ENCODE measurements around the gene P2RX3. TPM values are rescaled to one million over a fixed set of nuclear protein-coding genes. Genes with fewer than 3 reads are reported as not detected.
"Not testable (repeated sequence)": the region's sequence is repeated elsewhere in the genome, so short reads cannot be mapped to it uniquely, and the experiment has no call there.

The P2RX3 gene
- total RNA-seq, 4 donors from 2014 or later: not detected

DNA sequence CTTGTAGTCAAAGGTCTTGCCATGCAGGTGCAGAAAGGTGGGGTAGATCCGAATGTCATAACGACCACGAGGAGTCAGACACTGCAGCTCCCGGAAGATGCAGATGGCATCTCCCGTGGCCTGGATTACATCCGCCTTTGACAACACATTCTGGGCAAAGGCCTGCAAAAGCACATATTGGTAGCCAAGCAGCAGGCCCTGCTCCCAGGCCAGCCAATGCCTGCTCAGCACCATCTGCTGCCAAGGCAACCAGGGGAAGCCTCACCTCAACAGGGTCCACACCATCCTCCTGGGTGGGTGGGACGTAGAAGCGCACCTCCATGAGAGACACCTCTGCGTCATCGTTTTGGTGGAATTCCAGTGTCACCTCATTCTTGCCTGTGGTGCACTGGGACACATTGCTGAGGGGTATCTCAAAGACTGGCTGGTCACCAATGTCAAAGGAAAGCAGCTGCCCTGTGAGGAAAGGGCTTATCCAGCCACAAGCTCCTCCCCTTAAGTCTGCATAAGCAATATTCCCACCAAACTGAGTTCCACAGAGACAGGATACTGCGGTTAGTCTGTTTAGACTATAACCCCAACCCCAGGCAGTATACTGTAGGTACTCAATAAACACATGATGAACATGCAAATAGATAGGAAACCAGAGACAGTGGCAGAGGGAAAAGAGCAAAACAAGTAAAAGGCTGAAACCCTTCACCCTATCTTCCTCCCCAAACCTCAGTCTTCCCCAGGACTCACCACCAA lies 5.3 kb upstream of the P2RX3 start:
- H3K36me3 ChIP-seq: peaks cover 52% of the 10 kb centered on the region
- peaks cover 20% of the 10 kb centered on the region for H3K4me1 ChIP-seq
- no peaks in the 10 kb centered on the region for H3K9me3 ChIP-seq
- TF ChIP-seq, protein P1, sequence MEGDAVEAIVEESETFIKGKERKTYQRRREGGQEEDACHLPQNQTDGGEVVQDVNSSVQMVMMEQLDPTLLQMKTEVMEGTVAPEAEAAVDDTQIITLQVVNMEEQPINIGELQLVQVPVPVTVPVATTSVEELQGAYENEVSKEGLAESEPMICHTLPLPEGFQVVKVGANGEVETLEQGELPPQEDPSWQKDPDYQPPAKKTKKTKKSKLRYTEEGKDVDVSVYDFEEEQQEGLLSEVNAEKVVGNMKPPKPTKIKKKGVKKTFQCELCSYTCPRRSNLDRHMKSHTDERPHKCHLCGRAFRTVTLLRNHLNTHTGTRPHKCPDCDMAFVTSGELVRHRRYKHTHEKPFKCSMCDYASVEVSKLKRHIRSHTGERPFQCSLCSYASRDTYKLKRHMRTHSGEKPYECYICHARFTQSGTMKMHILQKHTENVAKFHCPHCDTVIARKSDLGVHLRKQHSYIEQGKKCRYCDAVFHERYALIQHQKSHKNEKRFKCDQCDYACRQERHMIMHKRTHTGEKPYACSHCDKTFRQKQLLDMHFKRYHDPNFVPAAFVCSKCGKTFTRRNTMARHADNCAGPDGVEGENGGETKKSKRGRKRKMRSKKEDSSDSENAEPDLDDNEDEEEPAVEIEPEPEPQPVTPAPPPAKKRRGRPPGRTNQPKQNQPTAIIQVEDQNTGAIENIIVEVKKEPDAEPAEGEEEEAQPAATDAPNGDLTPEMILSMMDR (IDR thresholded peaks at IDR 0.05): no peak
- TF ChIP-seq EP300 (IDR thresholded peaks at IDR 0.05) (no peak), POLR2A (IDR thresholded peaks at IDR 0.05) (no peak), POLR2AphosphoS5 (IDR thresholded peaks at IDR 0.05) (no peak)
- no peak overlapping the region for H3K4me3 ChIP-seq
- 88% methylated on average over 11 of the region's 11 CpGs for WGBS
- H3K27me3 ChIP-seq: no peaks in the 10 kb centered on the region
- no peak for DNase-seq (ENCODE audit: low spot score in 2 of 2)
- H3K27ac ChIP-seq: no peak overlapping the region

DNA sequence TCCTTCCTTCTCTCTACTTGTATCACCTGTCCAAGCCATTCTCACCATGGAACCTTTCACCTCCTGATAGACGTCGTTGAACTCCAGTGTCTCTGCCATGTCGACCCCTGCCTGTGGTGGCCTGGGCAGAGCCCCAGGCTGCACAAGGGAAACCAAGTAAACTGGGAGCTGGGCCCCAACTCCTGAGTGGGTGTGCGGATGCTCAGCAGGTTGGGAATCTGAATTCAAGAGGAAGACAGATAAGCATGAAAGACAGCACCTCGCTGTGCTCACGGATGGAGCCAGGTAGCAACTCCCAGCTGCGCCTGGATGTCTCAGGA lies 3.2 kb upstream of the P2RX3 start:
- TF ChIP-seq POLR2AphosphoS5 (IDR thresholded peaks at IDR 0.05) (no peak), EP300 (IDR thresholded peaks at IDR 0.05) (no peak), POLR2A (IDR thresholded peaks at IDR 0.05) (no peak)
- TF ChIP-seq, protein P1 (IDR thresholded peaks at IDR 0.05): no peak

DNA sequence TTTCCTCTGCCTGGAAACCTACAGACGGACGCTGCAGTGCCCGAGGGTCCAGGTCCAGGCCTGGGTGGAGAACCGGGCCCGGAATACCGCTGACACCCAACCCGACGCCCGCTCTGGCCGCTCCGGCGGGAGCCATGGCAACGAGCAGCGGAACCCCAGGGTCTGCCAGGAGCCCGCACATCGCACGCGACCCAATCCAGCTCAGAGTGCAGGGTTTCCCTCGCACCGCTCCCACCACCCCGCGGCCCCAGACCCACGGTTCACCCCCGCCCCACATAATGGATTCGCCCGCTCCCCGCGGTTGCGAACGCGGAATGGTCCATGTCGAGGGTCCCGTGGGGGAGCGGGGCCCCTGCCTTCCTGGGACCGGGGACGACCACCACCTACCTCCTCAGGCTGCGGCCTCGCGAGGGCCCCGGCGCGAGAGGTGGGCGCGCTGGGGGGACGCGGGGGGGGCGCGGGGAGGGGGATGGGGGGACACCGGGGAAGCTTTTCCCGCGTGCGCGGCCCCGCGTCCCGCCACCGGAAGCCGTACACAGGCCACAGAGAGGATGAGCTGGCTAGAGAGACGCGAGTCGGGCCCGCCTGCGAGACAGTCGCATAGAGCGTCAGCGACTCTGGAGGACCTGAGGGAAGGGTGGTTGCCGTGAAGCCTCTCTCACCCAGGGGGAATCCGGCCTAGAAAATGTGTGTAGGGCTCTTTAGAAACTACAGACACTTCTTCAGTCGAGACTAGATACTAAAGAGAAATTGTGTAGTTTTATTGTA lies 2.6 kb upstream of the P2RX3 start, which contains the start of gene SSRP1:
TSS of gene SSRP1 (minus strand) at position 550 of the 768 bp plus-strand sequence. CDS start 771 bp downstream, outside the sequence.
- TF ChIP-seq, protein P1 (IDR thresholded peaks at IDR 0.05): no peak
- TF ChIP-seq POLR2AphosphoS5 (IDR thresholded peaks at IDR 0.05): no peak
- no peak for TF ChIP-seq POLR2A (IDR thresholded peaks at IDR 0.05)
- TF ChIP-seq EP300 (IDR thresholded peaks at IDR 0.05): no peak
- 0% methylated on average over 15 of the region's 69 CpGs for WGBS

More for the DNA sequence above, 3.2 kb upstream of the P2RX3 start:
- Histone ChIP-seq H3K9me3 (no peaks in the 10 kb centered on the region), H3K27ac (peak overlapping the region; percentile 94), H3K27me3 (no peaks in the 10 kb centered on the region), H3K4me3 (peak overlapping the region; percentile 94), H3K36me3 (peaks cover 35% of the 10 kb centered on the region), H3K4me1 (peaks cover 28% of the 10 kb centered on the region)
- no peak for DNase-seq (ENCODE audit: low spot score in 2 of 2)
- 7% methylated on average over 4 of the region's 7 CpGs for WGBS

DNA sequence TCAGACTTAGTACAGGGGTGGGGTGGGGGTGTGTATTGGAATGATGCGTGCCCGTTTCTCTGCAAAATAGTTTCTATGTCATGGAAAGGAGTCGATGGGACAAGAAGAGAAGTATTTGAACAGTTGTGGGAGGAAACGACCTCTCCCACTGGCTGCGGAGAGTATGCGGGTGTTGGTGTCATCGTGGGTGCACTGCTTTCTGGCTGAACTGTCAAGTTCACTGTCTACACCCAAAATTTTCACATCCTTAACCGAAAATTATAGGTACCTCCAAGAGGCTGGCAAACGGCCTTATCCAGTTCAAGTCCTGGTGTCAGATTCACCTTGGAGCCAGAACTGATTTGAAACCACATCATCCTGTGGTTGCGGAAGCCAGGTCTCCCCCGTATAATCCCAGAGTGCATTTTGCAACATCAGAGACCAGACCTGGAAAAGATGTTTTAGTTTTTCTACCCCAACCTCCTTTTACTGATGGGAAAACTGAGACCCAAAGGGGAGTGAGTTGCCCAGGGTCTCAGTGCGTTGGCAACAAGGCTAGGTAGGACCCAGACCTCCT lies 2.0 kb upstream of the P2RX3 start:
- Histone ChIP-seq H3K27ac (peak overlapping the region; percentile 94), H3K36me3 (peaks cover 23% of the 10 kb centered on the region), H3K9me3 (no peaks in the 10 kb centered on the region), H3K27me3 (no peaks in the 10 kb centered on the region), H3K4me1 (peaks cover 28% of the 10 kb centered on the region), H3K4me3 (peak overlapping the region; percentile 94)
- 24% methylated on average over 12 of the region's 12 CpGs for WGBS
- no peak for TF ChIP-seq EP300 (IDR thresholded peaks at IDR 0.05)
- TF ChIP-seq, protein P1 (IDR thresholded peaks at IDR 0.05): no peak
- TF ChIP-seq POLR2AphosphoS5 (IDR thresholded peaks at IDR 0.05): no peak
- no peak for TF ChIP-seq POLR2A (IDR thresholded peaks at IDR 0.05)
- DNase-seq (ENCODE audit: low spot score in 2 of 2): no peak

More for the DNA sequence above, 2.6 kb upstream of the P2RX3 start, which contains the start of gene SSRP1:
- no peaks in the 10 kb centered on the region for H3K9me3 ChIP-seq
- peaks cover 30% of the 10 kb centered on the region for H3K36me3 ChIP-seq
- H3K4me3 ChIP-seq: peak within 1 kb of the TSS; percentile 94
- H3K27ac ChIP-seq: peak within 1 kb of the TSS; percentile 94
- no peaks in the 10 kb centered on the region for H3K27me3 ChIP-seq
- H3K4me1 ChIP-seq: peaks cover 28% of the 10 kb centered on the region
- DNase-seq (ENCODE audit: low spot score in 2 of 2): peak; percentile 91 to 92

DNA sequence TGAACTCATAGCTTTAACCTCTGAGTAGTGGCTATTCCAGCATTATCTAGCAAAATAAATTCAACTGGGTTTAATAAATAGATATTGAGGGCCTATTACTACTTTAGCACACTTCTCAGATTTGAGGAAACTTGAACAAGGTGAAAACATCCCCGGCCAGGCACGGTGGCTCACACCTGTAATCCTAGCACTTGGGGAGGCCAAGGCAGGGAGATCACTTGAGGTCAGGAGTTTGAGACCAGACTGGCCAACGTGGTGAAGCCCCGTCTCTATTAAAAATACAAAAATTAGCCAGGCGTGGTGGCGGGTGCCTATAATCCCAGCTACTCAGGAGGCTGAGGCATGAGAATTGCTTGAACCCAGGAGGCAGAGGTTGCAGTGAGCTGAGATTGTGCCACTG lies 1.3 kb upstream of the P2RX3 start:
- H3K27me3 ChIP-seq; H3K9me3 ChIP-seq; H3K27ac ChIP-seq; DNase-seq (ENCODE audit: low spot score in 2 of 2); H3K4me3 ChIP-seq: not testable (repeated sequence)
- Histone ChIP-seq H3K4me1 (peaks cover 28% of the 10 kb centered on the region), H3K36me3 (peaks cover 17% of the 10 kb centered on the region)
- 92% methylated on average over 6 of the region's 6 CpGs for WGBS
